HUES6 (cell line): ENCODE data around the gene HMGN3.

Experiments
- H3K27ac ChIP-seq: 2 replicates; pipeline ENCODE4 v1.7.0; 2013; ENCODE audit warnings: low read depth, mild to moderate bottlenecking, low read length, inconsistent platforms
- H3K27me3 ChIP-seq: 2 replicates; pipeline ENCODE4 v1.6.1; 2013; ENCODE audit warnings: low read length; ENCODE audit not compliant: control insufficient read depth, insufficient read depth
- H3K36me3 ChIP-seq: 2 replicates; pipeline ENCODE4 v1.6.1; 2013; ENCODE audit warnings: low read length; ENCODE audit not compliant: control insufficient read depth, insufficient read depth
- H3K4me1 ChIP-seq: 2 replicates; pipeline ENCODE4 v1.6.1; 2013; ENCODE audit warnings: low read length; ENCODE audit not compliant: control insufficient read depth, insufficient read depth
- H3K4me3 ChIP-seq: 2 replicates; pipeline ENCODE4 v1.5.1; 2013; ENCODE audit warnings: low read depth, low read length
- H3K9ac ChIP-seq: one replicate; pipeline ENCODE4 v1.6.1; 2013; ENCODE audit warnings: mild to moderate bottlenecking, low read length
- H3K9me3 ChIP-seq: 2 replicates; pipeline ENCODE4 v1.6.1; 2013; ENCODE audit warnings: low read depth, low read length; ENCODE audit not compliant: control insufficient read depth, insufficient read depth

Gene HMGN3

DNA sequence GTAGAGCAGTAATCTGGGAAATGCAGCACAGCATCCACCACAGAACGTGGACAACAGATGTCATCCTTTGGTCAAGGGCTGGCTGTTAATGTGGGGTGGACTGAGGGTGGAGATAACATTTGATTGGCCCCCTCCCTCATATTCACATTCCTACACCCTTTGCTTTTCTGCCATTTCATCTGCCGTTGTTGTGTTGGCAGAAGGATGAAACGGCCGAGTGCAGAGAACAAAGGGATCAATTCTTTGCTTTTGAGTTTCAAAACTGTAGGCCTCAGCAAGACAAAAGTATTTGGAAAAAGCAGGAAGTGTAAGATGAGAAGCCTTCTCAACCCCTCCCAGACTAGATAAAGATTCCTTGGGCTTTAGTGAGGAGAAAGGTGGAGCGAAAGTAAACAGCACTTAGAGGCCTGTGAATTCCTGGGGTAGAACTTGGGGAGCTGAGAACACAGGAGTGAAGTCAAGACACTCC, 82.2 kb downstream of the HMGN3 start:
- Histone ChIP-seq H3K9ac (peak overlapping the region; percentile 78), H3K27ac (peak overlapping the region; percentile 86), H3K4me1 (peaks cover 52% of the 10 kb centered on the region), H3K9me3 (no peaks in the 10 kb centered on the region), H3K4me3 (peak overlapping the region; percentile 9; the same call in 1 of the 2 replicates), H3K27me3 (no peaks in the 10 kb centered on the region), H3K36me3 (no peaks in the 10 kb centered on the region)
